Measurements from ENCODE around the gene MRTFB.

MRTFB gene

DNA sequence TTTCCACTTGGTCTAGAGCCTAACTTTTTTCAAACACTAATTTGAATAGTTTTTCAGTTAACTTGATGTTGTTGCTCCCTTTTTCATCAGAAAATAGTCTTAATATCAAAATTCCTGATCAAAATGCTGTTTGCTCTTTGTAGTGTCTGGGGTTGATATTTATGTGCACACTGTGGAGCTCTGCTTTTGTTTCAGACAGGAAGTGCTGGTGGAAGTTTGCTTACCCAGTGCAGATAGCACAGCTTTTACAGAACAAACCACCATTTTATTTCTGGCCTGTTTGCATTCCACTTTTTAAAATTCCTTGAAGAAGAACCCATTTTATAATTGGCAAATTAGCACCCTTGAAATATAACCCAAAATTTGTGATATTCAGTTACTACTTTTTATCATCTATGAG lies 125.4 kb downstream of the MRTFB start:
- no peaks in the 10 kb centered on the region for H3K27me3 ChIP-seq (ENCODE audit: control insufficient read depth in 2 of 2, insufficient read depth in 2 of 2, low read length in 2 of 2)
- H3K4me3 ChIP-seq (ENCODE audit: low read length in 2 of 2): no peak overlapping the region
- H3K9me3 ChIP-seq (ENCODE audit: control insufficient read depth in 2 of 2, low read length in 2 of 2): no peaks in the 10 kb centered on the region
- H3K4me1 ChIP-seq (ENCODE audit: control insufficient read depth in 2 of 2, insufficient read depth in 2 of 2, low read length in 2 of 2): no peaks in the 10 kb centered on the region
- no peaks in the 10 kb centered on the region for H3K36me3 ChIP-seq (ENCODE audit: control insufficient read depth in 2 of 2, insufficient read depth in 2 of 2, low read length in 2 of 2)
- H3K27ac ChIP-seq (ENCODE audit: low read depth in 2 of 2, low read length in 2 of 2): no peak overlapping the region
- H3K9ac ChIP-seq (ENCODE audit: low read depth in 1 of 2, low read length in 2 of 2): no peak overlapping the region

DNA sequence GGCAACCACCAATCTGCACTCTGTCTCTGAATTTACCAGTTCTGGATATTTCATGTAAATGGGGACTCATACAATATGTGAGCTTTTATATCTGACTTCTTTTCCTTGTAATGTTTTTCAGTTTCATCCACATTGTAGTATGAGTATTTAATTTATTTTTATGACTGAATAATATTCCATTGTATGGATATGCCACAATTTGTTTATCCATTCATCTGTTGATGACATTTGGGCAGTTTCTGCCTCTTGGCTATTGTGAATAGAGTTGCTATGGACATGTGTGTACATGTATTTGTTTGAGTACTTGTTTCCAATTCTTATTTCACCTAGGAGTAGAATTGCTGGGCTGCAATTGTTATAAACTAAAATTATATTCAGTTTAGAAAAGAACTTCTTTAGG lies 126.9 kb downstream of the MRTFB start:
- no peaks in the 10 kb centered on the region for H3K4me1 ChIP-seq (ENCODE audit: control insufficient read depth in 2 of 2, insufficient read depth in 2 of 2, low read length in 2 of 2)
- no peaks in the 10 kb centered on the region for H3K36me3 ChIP-seq (ENCODE audit: control insufficient read depth in 2 of 2, insufficient read depth in 2 of 2, low read length in 2 of 2)
- H3K27me3 ChIP-seq (ENCODE audit: control insufficient read depth in 2 of 2, insufficient read depth in 2 of 2, low read length in 2 of 2): no peaks in the 10 kb centered on the region
- H3K4me3 ChIP-seq (ENCODE audit: low read length in 2 of 2): no peak overlapping the region
- no peaks in the 10 kb centered on the region for H3K9me3 ChIP-seq (ENCODE audit: control insufficient read depth in 2 of 2, low read length in 2 of 2)
- H3K27ac ChIP-seq (ENCODE audit: low read depth in 2 of 2, low read length in 2 of 2): no peak overlapping the region
- no peak overlapping the region for H3K9ac ChIP-seq (ENCODE audit: low read depth in 1 of 2, low read length in 2 of 2)

DNA sequence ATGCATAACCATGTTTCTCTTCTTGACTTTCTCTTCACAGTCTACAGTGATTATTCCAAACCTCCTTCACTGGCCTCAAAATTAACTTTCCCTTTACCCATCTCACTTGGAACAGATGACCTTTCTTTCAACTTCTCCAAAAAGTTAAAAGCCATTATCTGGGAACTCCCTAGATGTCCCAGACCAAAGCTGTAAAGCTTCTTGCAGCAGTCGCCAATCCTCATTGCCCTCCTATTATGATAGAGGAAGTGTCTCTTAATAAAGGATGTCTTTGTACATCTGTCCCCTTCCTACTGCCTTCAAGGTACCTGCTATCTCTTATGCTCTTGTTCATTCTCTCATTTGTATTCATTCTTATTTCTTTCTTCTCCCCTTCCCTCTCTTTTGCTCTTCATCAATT lies 127.5 kb downstream of the MRTFB start:
- H3K36me3 ChIP-seq (ENCODE audit: control insufficient read depth in 2 of 2, insufficient read depth in 2 of 2, low read length in 2 of 2): no peaks in the 10 kb centered on the region

DNA sequence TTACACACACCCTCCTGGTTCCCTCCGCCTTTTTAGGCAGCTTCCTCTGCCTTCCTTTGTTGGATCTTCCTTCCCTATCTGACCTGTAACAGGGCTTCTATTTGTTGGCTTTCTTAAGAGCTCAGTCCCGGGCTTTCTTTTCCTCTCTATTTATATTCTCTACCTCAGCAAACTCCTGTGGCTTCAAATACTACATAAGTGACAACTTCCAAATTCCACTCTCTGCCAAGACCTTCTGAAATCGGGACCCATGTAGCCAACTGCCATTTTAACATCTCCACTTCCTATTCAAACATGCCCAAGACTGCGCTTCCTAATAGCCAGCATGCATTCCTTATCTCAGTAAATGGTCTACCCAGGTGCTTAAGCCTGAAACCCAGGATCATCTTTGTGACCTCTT lies 128.1 kb downstream of the MRTFB start:
- Histone ChIP-seq H3K4me1 (ENCODE audit: control insufficient read depth in 2 of 2, insufficient read depth in 2 of 2, low read length in 2 of 2) (peaks cover 0 to 6% of the 10 kb centered on the region in 2 donors), H3K4me3 (ENCODE audit: low read length in 2 of 2) (no peak overlapping the region), H3K36me3 (ENCODE audit: control insufficient read depth in 2 of 2, insufficient read depth in 2 of 2, low read length in 2 of 2) (no peaks in the 10 kb centered on the region), H3K9ac (ENCODE audit: low read depth in 1 of 2, low read length in 2 of 2) (no peak overlapping the region), H3K9me3 (ENCODE audit: control insufficient read depth in 2 of 2, low read length in 2 of 2) (no peaks in the 10 kb centered on the region), H3K27ac (ENCODE audit: low read depth in 2 of 2, low read length in 2 of 2) (no peak overlapping the region), H3K27me3 (ENCODE audit: control insufficient read depth in 2 of 2, insufficient read depth in 2 of 2, low read length in 2 of 2) (no peaks in the 10 kb centered on the region)

More for the DNA sequence above, 127.5 kb downstream of the MRTFB start:
- no peaks in the 10 kb centered on the region for H3K9me3 ChIP-seq (ENCODE audit: control insufficient read depth in 2 of 2, low read length in 2 of 2)
- no peak overlapping the region for H3K9ac ChIP-seq (ENCODE audit: low read depth in 1 of 2, low read length in 2 of 2)
- H3K4me1 ChIP-seq (ENCODE audit: control insufficient read depth in 2 of 2, insufficient read depth in 2 of 2, low read length in 2 of 2): peaks cover 0 to 6% of the 10 kb centered on the region in 2 donors
- H3K27me3 ChIP-seq (ENCODE audit: control insufficient read depth in 2 of 2, insufficient read depth in 2 of 2, low read length in 2 of 2): no peaks in the 10 kb centered on the region
- H3K4me3 ChIP-seq (ENCODE audit: low read length in 2 of 2): no peak overlapping the region
- H3K27ac ChIP-seq (ENCODE audit: low read depth in 2 of 2, low read length in 2 of 2): no peak overlapping the region

DNA sequence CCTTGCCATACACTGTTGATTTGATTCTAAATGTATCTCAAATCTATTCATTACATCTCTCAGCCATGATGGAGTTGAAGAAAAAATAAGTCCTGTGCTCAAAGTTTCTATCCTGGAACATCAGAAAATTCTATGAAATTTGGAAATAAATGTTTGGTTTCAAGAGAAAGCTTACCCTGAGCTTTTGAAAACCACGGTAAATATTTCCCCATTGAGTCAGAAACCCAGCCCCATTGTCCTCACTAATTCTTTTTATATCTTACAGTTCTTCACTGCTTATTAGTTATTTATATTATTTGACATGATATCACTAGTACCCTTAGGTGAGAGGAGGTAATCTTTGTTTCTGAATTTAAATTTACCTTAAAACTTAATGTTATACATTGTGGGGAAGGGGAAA lies 128.5 kb downstream of the MRTFB start:
- Histone ChIP-seq H3K27ac (ENCODE audit: low read depth in 2 of 2, low read length in 2 of 2) (no peak overlapping the region), H3K9ac (ENCODE audit: low read depth in 1 of 2, low read length in 2 of 2) (no peak overlapping the region), H3K36me3 (ENCODE audit: control insufficient read depth in 2 of 2, insufficient read depth in 2 of 2, low read length in 2 of 2) (no peaks in the 10 kb centered on the region), H3K9me3 (ENCODE audit: control insufficient read depth in 2 of 2, low read length in 2 of 2) (no peaks in the 10 kb centered on the region), H3K27me3 (ENCODE audit: control insufficient read depth in 2 of 2, insufficient read depth in 2 of 2, low read length in 2 of 2) (no peaks in the 10 kb centered on the region), H3K4me3 (ENCODE audit: low read length in 2 of 2) (no peak overlapping the region), H3K4me1 (ENCODE audit: control insufficient read depth in 2 of 2, insufficient read depth in 2 of 2, low read length in 2 of 2) (peaks cover 0 to 6% of the 10 kb centered on the region in 2 donors)

DNA sequence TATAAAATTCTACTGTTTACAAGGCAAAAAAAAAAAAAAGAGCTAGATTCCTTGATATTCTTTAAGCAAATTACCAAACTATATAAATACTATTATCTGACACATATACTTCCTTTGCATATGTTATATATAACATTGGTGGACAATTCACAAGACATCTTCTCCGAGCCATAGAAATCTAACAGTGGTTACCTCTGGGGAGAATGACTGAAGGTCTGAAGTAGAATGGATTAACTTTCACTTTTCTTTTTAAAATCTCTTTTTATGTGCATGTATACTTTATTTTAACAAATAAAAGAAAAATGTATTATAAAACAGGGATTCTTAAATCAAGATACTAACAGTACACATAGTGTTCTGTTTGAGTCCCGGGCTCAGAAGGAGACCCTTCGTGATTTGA lies 131.0 kb downstream of the MRTFB start:
- Histone ChIP-seq H3K9me3 (ENCODE audit: control insufficient read depth in 2 of 2, low read length in 2 of 2) (no peaks in the 10 kb centered on the region), H3K27me3 (ENCODE audit: control insufficient read depth in 2 of 2, insufficient read depth in 2 of 2, low read length in 2 of 2) (no peaks in the 10 kb centered on the region), H3K4me3 (ENCODE audit: low read length in 2 of 2) (peak overlapping the region in 1 of 2 donors; percentile 45), H3K4me1 (ENCODE audit: control insufficient read depth in 2 of 2, insufficient read depth in 2 of 2, low read length in 2 of 2) (peaks cover 0 to 6% of the 10 kb centered on the region in 2 donors), H3K27ac (ENCODE audit: low read depth in 2 of 2, low read length in 2 of 2) (peak overlapping the region in 1 of 2 donors; percentile 36), H3K9ac (ENCODE audit: low read depth in 1 of 2, low read length in 2 of 2) (no peak overlapping the region), H3K36me3 (ENCODE audit: control insufficient read depth in 2 of 2, insufficient read depth in 2 of 2, low read length in 2 of 2) (no peaks in the 10 kb centered on the region)

DNA sequence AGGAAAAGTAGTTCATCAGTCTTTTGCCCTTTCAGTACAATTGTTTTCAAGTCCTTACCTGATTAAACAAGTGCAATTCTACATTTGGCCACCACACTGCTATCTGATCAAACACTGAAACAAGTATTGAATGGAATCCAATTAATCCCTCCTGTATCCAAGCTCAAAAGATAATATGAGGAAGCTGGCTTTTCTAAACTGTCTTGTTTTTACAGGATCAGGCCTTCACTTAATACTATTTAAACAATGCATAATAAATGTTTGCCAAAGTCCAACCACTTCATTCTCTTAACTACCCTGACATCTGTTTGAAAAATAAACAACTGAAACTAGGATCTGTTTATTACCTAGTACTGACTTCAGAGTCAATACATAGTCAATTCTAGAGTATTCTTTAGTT lies 131.6 kb downstream of the MRTFB start:
- H3K9me3 ChIP-seq (ENCODE audit: control insufficient read depth in 2 of 2, low read length in 2 of 2): no peaks in the 10 kb centered on the region
- H3K27ac ChIP-seq (ENCODE audit: low read depth in 2 of 2, low read length in 2 of 2): peak overlapping the region in 1 of 2 donors; percentile 36
- no peaks in the 10 kb centered on the region for H3K27me3 ChIP-seq (ENCODE audit: control insufficient read depth in 2 of 2, insufficient read depth in 2 of 2, low read length in 2 of 2)
- H3K4me3 ChIP-seq (ENCODE audit: low read length in 2 of 2): peak overlapping the region in 1 of 2 donors; percentile 24
- H3K4me1 ChIP-seq (ENCODE audit: control insufficient read depth in 2 of 2, insufficient read depth in 2 of 2, low read length in 2 of 2): peaks cover 0 to 6% of the 10 kb centered on the region in 2 donors
- no peak overlapping the region for H3K9ac ChIP-seq (ENCODE audit: low read depth in 1 of 2, low read length in 2 of 2)
- H3K36me3 ChIP-seq (ENCODE audit: control insufficient read depth in 2 of 2, insufficient read depth in 2 of 2, low read length in 2 of 2): no peaks in the 10 kb centered on the region

DNA sequence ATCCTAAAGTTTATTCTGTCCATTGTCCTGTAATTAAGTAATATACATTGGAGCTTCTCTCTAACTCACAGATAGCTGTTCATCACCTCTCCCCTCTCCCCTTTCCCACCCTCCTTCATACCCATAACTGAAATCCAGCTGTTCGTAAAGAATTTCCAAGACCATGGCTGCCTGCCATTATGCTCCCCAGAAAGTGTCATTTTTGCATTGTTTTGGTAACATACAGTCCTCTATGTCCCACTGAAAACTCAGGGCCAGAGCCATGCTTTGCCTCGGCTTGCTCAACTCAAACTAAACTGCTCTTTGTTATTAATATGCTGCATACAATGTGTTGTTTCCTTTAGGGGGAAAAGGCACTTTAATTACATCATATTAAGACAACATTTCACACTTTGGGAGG lies 132.0 kb downstream of the MRTFB start:
- no peak overlapping the region for H3K9ac ChIP-seq (ENCODE audit: low read depth in 1 of 2, low read length in 2 of 2)
- peak overlapping the region in 1 of 2 donors; percentile 46 for H3K27ac ChIP-seq (ENCODE audit: low read depth in 2 of 2, low read length in 2 of 2)
- peaks cover 0 to 6% of the 10 kb centered on the region in 2 donors for H3K4me1 ChIP-seq (ENCODE audit: control insufficient read depth in 2 of 2, insufficient read depth in 2 of 2, low read length in 2 of 2)
- no peaks in the 10 kb centered on the region for H3K27me3 ChIP-seq (ENCODE audit: control insufficient read depth in 2 of 2, insufficient read depth in 2 of 2, low read length in 2 of 2)
- H3K9me3 ChIP-seq (ENCODE audit: control insufficient read depth in 2 of 2, low read length in 2 of 2): no peaks in the 10 kb centered on the region
- no peaks in the 10 kb centered on the region for H3K36me3 ChIP-seq (ENCODE audit: control insufficient read depth in 2 of 2, insufficient read depth in 2 of 2, low read length in 2 of 2)
- no peak overlapping the region for H3K4me3 ChIP-seq (ENCODE audit: low read length in 2 of 2)

DNA sequence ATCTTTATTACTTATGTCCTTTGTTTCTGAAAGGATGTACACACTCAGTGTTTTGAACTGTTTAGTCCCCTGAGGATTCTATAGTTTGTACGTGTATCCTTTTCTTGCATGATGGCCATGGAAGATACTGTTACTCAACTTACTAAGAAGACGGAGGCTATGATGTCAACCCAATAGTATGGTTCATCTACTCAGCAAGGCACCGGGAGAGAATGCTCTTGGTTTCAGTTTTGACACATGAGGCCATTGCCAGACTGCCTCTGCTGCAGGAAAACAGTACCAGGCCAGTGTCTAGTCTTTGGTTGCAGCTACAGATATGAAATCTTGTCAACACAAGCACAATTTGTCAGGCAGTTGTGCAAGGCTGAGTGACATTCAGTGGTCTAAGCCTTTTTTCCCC lies 134.5 kb downstream of the MRTFB start:
- Histone ChIP-seq H3K27ac (ENCODE audit: low read depth in 2 of 2, low read length in 2 of 2) (no peak overlapping the region), H3K4me3 (ENCODE audit: low read length in 2 of 2) (no peak overlapping the region), H3K9ac (ENCODE audit: low read depth in 1 of 2, low read length in 2 of 2) (no peak overlapping the region), H3K4me1 (ENCODE audit: control insufficient read depth in 2 of 2, insufficient read depth in 2 of 2, low read length in 2 of 2) (peaks cover 0 to 6% of the 10 kb centered on the region in 2 donors), H3K36me3 (ENCODE audit: control insufficient read depth in 2 of 2, insufficient read depth in 2 of 2, low read length in 2 of 2) (no peaks in the 10 kb centered on the region), H3K9me3 (ENCODE audit: control insufficient read depth in 2 of 2, low read length in 2 of 2) (no peaks in the 10 kb centered on the region), H3K27me3 (ENCODE audit: control insufficient read depth in 2 of 2, insufficient read depth in 2 of 2, low read length in 2 of 2) (no peaks in the 10 kb centered on the region)

DNA sequence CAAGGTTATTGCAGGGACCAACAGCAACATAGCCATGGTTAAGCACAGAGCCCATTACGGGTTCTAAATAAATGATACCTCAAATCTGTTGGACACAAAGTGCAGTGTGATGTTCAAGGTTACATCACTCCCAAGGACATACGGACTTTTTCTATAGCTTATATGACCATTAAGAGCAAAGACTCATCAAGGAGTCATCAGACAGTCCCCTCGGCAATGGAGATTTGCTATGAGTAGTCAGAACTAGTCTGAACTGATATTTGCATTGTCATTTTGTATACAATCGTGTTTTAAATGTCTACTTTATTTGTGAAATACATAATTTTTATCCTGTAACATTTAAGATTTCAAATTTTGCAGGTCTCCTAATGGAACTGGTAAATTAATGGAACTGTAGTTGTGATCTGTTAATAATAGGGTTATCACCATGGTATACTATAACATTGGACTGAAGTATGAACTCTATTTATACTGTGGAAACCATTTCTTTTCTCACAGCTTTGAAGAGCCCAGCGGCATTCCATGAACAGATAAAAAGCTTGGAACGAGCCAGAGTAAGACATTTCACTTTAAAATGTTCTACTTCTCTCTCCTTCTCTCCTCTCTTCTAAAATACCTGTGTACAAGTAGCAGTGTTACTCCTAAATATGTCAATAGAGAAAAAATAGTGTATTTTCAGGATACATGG lies 140.9 kb downstream of the MRTFB start:
- H3K27me3 ChIP-seq (ENCODE audit: control insufficient read depth in 2 of 2, insufficient read depth in 2 of 2, low read length in 2 of 2): no peaks in the 10 kb centered on the region
- no peak overlapping the region for H3K9ac ChIP-seq (ENCODE audit: low read depth in 1 of 2, low read length in 2 of 2)
- no peak overlapping the region for H3K27ac ChIP-seq (ENCODE audit: low read depth in 2 of 2, low read length in 2 of 2)
- peaks cover 17 to 20% of the 10 kb centered on the region in 2 donors for H3K36me3 ChIP-seq (ENCODE audit: control insufficient read depth in 2 of 2, insufficient read depth in 2 of 2, low read length in 2 of 2)
- H3K4me3 ChIP-seq (ENCODE audit: low read length in 2 of 2): no peak overlapping the region
- H3K9me3 ChIP-seq (ENCODE audit: control insufficient read depth in 2 of 2, low read length in 2 of 2): no peaks in the 10 kb centered on the region
- H3K4me1 ChIP-seq (ENCODE audit: control insufficient read depth in 2 of 2, insufficient read depth in 2 of 2, low read length in 2 of 2): no peaks in the 10 kb centered on the region

All from mucosa of rectum (tissue), 2 donors.